RWPE2 (cell line): ENCODE measurements around the gene PRF1.

Source experiments
- ATAC-seq: fragments of 200-7000 bp; cut with Tn5 transposase; 3 replicates; pipeline ENCODE4 v1.9.1; 2021; ENCODE audit warnings: low read depth
- DNase-seq: peaks from one replicate; pipeline ENCODE4 v3.0.0-alpha.2; 2020; ENCODE audit warnings: low spot score
- H3K27ac ChIP-seq: fragments of 450-650 bp; 2 replicates; pipeline ENCODE4 v1.5.1; 2017; ENCODE audit warnings: mild to moderate bottlenecking; ENCODE audit not compliant: poor library complexity, severe bottlenecking
- H3K27me3 ChIP-seq: fragments of 250-450 bp; sonication (Bioruptor Pico); 2 replicates; pipeline ENCODE4 v1.5.1; 2021; ENCODE audit warnings: mild to moderate bottlenecking, moderate library complexity; ENCODE audit not compliant: insufficient read depth, poor library complexity, severe bottlenecking
- H3K36me3 ChIP-seq: fragments of 250-450 bp; sonication (Bioruptor Pico); 2 replicates; pipeline ENCODE4 v1.5.1; 2020; ENCODE audit warnings: low read depth, mild to moderate bottlenecking, moderate library complexity
- H3K4me1 ChIP-seq: fragments of 250-450 bp; sonication (Bioruptor Pico); 2 replicates; pipeline ENCODE4 v1.5.1; 2021; ENCODE audit warnings: mild to moderate bottlenecking, moderate library complexity; ENCODE audit not compliant: insufficient read depth, poor library complexity, severe bottlenecking
- H3K4me3 ChIP-seq: fragments of 250-450 bp; sonication (Bioruptor Pico); 2 replicates; pipeline ENCODE4 v1.5.1; 2021; ENCODE audit warnings: mild to moderate bottlenecking, moderate library complexity; ENCODE audit not compliant: severe bottlenecking
- H3K9me3 ChIP-seq: fragments of 250-450 bp; sonication (Bioruptor Pico); 2 replicates; pipeline ENCODE4 v1.5.1; 2021; ENCODE audit warnings: mild to moderate bottlenecking, moderate library complexity; ENCODE audit not compliant: severe bottlenecking
- CTCF ChIP-seq: fragments of 450-650 bp; IDR thresholded peaks from one replicate; pipeline ENCODE4 v1.5.1; 2017; ENCODE audit warnings: mild to moderate bottlenecking, moderate library complexity; ENCODE audit not compliant: poor library complexity, severe bottlenecking

PRF1 gene

GRCh38 chr10:70566515-70567290 lies 35.8 kb downstream of the PRF1 start:
- Histone ChIP-seq H3K4me1 (no peaks in the 10 kb centered on the region), H3K27me3 (no peaks in the 10 kb centered on the region), H3K27ac (no peak overlapping the region), H3K4me3 (no peak overlapping the region), H3K9me3 (no peaks in the 10 kb centered on the region), H3K36me3 (no peaks in the 10 kb centered on the region)
- TF ChIP-seq CTCF, result no peak
- DNase-seq, result no peak
- peak; percentile 14; the same call in 1 of the 3 replicates for ATAC-seq

- no peak for TF ChIP-seq CTCF
- H3K4me1 ChIP-seq, result no peaks in the 10 kb centered on the region
- no peak for ATAC-seq
- H3K27me3 ChIP-seq, result no peaks in the 10 kb centered on the region
- no peaks in the 10 kb centered on the region for H3K9me3 ChIP-seq
- no peak overlapping the region for H3K4me3 ChIP-seq
- no peak overlapping the region for H3K27ac ChIP-seq
- no peaks in the 10 kb centered on the region for H3K36me3 ChIP-seq
- DNase-seq, result no peak
Measured at GRCh38 chr10:70565556-70566514, 36.7 kb downstream of the PRF1 start.

- no peak overlapping the region for H3K4me3 ChIP-seq
- no peak for TF ChIP-seq CTCF
- ATAC-seq (no peak), DNase-seq (no peak)
- H3K9me3 ChIP-seq, result no peaks in the 10 kb centered on the region
- H3K36me3 ChIP-seq, result no peaks in the 10 kb centered on the region
- no peaks in the 10 kb centered on the region for H3K4me1 ChIP-seq
- H3K27me3 ChIP-seq, result no peaks in the 10 kb centered on the region
- H3K27ac ChIP-seq, result no peak overlapping the region
Measured at GRCh38 chr10:70564901-70565351, 37.6 kb downstream of the PRF1 start.

- DNase-seq, result no peak
Measured at GRCh38 chr10:70564113-70564725, 38.3 kb downstream of the PRF1 start.

More at GRCh38 chr10:70564113-70564725, 38.3 kb downstream of the PRF1 start:
- no peak for ATAC-seq
- no peak overlapping the region for H3K27ac ChIP-seq
- no peak for TF ChIP-seq CTCF
- no peaks in the 10 kb centered on the region for H3K9me3 ChIP-seq
- H3K27me3 ChIP-seq, result no peaks in the 10 kb centered on the region
- no peaks in the 10 kb centered on the region for H3K36me3 ChIP-seq
- no peaks in the 10 kb centered on the region for H3K4me1 ChIP-seq
- no peak overlapping the region for H3K4me3 ChIP-seq
